ENCODE data around the gene ADGRV1. TPM values are rescaled to one million over a fixed set of nuclear protein-coding genes. Genes with fewer than 3 reads are reported as not detected.

Gene ADGRV1
- total RNA-seq, 2 donors from 2014 or later = 16.4 to 20.9 TPM

DNA sequence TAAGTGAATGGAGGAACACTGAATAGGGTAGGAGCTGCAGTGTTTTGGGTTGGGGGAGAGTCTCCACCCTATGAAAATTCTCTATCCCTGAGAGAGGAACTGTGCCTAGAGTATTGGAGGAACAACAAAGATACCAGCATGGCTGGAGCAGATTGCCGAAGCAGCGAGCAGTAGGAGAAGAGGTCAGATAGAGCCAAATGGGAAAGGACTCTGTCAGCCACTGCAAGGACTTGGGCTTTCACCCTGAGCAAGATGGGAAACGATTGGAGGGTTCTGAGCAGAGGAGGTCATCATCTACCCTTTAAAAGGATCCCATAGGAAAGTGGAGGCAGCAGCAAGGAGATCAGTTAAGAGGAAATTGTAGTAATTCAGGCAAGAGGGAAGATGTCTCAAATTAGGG lies 24.8 kb upstream of the ADGRV1 start:
- no peaks in the 10 kb centered on the region for H3K36me3 ChIP-seq
- no peak overlapping the region for H3K27ac ChIP-seq
- H3K4me3 ChIP-seq = no peak overlapping the region
- no peaks in the 10 kb centered on the region for H3K4me1 ChIP-seq (replicated peaks)
- no peaks in the 10 kb centered on the region for H3K27me3 ChIP-seq (replicated peaks; ENCODE audit: insufficient read depth)
- no peaks in the 10 kb centered on the region for H3K9me3 ChIP-seq
- DNase-seq (ENCODE audit: low spot score) = no peak
- intact Hi-C loops (cut with DNase I) = no loop called here
- 80% methylated on average over 3 of the region's 3 CpGs for WGBS
- TF ChIP-seq POLR2AphosphoS5 (IDR thresholded peaks at IDR 0.05) (no peak), CTCF (IDR thresholded peaks at IDR 0.05) (no peak), POLR2A (IDR thresholded peaks at IDR 0.05) (no peak)

GRCh38 chr5:90534922-90535321 lies 23.7 kb upstream of the ADGRV1 start:
- TF ChIP-seq POLR2A (IDR thresholded peaks at IDR 0.05) = no peak
- no peak for TF ChIP-seq CTCF (IDR thresholded peaks at IDR 0.05)
- TF ChIP-seq POLR2AphosphoS5 (IDR thresholded peaks at IDR 0.05) = no peak
- Histone ChIP-seq H3K27me3 (replicated peaks; ENCODE audit: insufficient read depth) (no peaks in the 10 kb centered on the region), H3K27ac (no peak overlapping the region), H3K4me3 (no peak overlapping the region), H3K4me1 (replicated peaks) (no peaks in the 10 kb centered on the region), H3K36me3 (no peaks in the 10 kb centered on the region), H3K9me3 (no peaks in the 10 kb centered on the region)
- WGBS = 36% methylated on average over 3 of the region's 3 CpGs
- intact Hi-C loops (cut with DNase I) = no loop called here
- DNase-seq (ENCODE audit: low spot score) = no peak

- 90% methylated on average over 4 of the region's 4 CpGs for WGBS
- Histone ChIP-seq H3K27ac (no peak overlapping the region), H3K4me3 (no peak overlapping the region), H3K27me3 (replicated peaks; ENCODE audit: insufficient read depth) (no peaks in the 10 kb centered on the region), H3K36me3 (no peaks in the 10 kb centered on the region), H3K4me1 (replicated peaks) (no peaks in the 10 kb centered on the region), H3K9me3 (no peaks in the 10 kb centered on the region)
- TF ChIP-seq POLR2A (IDR thresholded peaks at IDR 0.05) = no peak
- no peak for TF ChIP-seq POLR2AphosphoS5 (IDR thresholded peaks at IDR 0.05)
- TF ChIP-seq CTCF (IDR thresholded peaks at IDR 0.05) = no peak
- no peak for DNase-seq (ENCODE audit: low spot score)
- intact Hi-C loops (cut with DNase I) = no loop called here
These were observed 15.6 kb upstream of the ADGRV1 start for GRCh38 chr5:90542827-90543519.

DNA sequence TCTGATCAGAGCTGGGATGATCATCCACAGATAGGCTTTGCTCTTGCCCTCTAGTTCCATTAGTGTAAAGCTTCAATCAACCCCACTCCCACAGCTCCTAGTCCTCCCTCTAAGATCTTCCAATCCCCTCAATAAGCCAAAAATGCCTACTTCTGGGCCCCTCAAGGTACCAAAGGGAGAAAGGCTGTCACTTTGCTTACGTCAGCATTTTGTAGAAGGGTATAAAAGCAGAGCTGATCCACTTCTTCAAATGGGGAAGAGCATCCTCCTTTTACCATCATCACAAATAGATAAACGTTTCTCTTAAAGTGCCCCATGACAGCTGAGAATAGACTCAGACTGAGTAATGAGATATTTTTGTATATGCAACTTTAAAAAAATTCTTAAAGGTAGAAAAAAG lies 13.1 kb upstream of the ADGRV1 start:
- H3K27me3 ChIP-seq (replicated peaks; ENCODE audit: insufficient read depth) = no peaks in the 10 kb centered on the region
- no peak for DNase-seq (ENCODE audit: low spot score)
- H3K4me1 ChIP-seq (replicated peaks) = no peaks in the 10 kb centered on the region
- TF ChIP-seq CTCF (IDR thresholded peaks at IDR 0.05) (no peak), POLR2AphosphoS5 (IDR thresholded peaks at IDR 0.05) (no peak), POLR2A (IDR thresholded peaks at IDR 0.05) (no peak)
- H3K9me3 ChIP-seq = no peaks in the 10 kb centered on the region
- 90% methylated on average over 2 of the region's 2 CpGs for WGBS
- no peaks in the 10 kb centered on the region for H3K36me3 ChIP-seq
- no peak overlapping the region for H3K4me3 ChIP-seq
- no peak overlapping the region for H3K27ac ChIP-seq
- intact Hi-C loops (cut with DNase I) = no loop called here

- intact Hi-C loops (cut with DNase I) = no loop called here
- no peak for DNase-seq (ENCODE audit: low spot score)
- Histone ChIP-seq H3K36me3 (no peaks in the 10 kb centered on the region), H3K9me3 (no peaks in the 10 kb centered on the region), H3K27ac (no peak overlapping the region), H3K27me3 (replicated peaks; ENCODE audit: insufficient read depth) (no peaks in the 10 kb centered on the region), H3K4me3 (no peak overlapping the region), H3K4me1 (replicated peaks) (no peaks in the 10 kb centered on the region)
- WGBS = 61% methylated on average over 4 of the region's 4 CpGs
- TF ChIP-seq POLR2AphosphoS5 (IDR thresholded peaks at IDR 0.05) (no peak), POLR2A (IDR thresholded peaks at IDR 0.05) (no peak), CTCF (IDR thresholded peaks at IDR 0.05) (no peak)
These were observed 12.3 kb upstream of the ADGRV1 start for GRCh38 chr5:90546216-90546837.

All from prostate gland (tissue), 2 donors.